Measurements from ENCODE around the gene NRIP3.

GRCh38 chr11:9015677-9016076, 11.9 kb upstream of the NRIP3 start:
- TF ChIP-seq EZH2 (IDR thresholded peaks at IDR 0.05; ENCODE audit: borderline replicate concordance, low read depth, low read length, severe bottlenecking): no peak
- peak; percentile 92 for TF ChIP-seq CTCF (IDR thresholded peaks at IDR 0.05; ENCODE audit: borderline replicate concordance, extremely low read depth, low read length, poor library complexity, severe bottlenecking)
